ENCODE results near the gene CCDC88B. TPM values are rescaled to one million over a fixed set of nuclear protein-coding genes. Genes with fewer than 3 reads are reported as not detected.

CCDC88B gene
- total and polyA plus RNA-seq, 7 donors = 1.4 to 3.6 (median 2.6) TPM

GRCh38 chr11:64381350-64381749 lies 41.3 kb downstream of the CCDC88B start:
- whole genome bisulfite sequencing, 3 donors = 69 to 78% (median 76%) methylated on average over 6 of the region's 6 CpGs
- DNase-seq (no peak), ATAC-seq (no peak)
- H3K4me3 ChIP-seq = no peak overlapping the region
- H3K36me3 ChIP-seq (ENCODE audit: insufficient read depth in 1 of 2, low read depth in 1 of 2) = no peaks in the 10 kb centered on the region
- peaks cover 14% of the 10 kb centered on the region for H3K4me1 ChIP-seq
- H3K9me3 ChIP-seq = no peaks in the 10 kb centered on the region
- no peak overlapping the region for H3K27ac ChIP-seq
- intact Hi-C loops (cut with DNase I) = no loop called here
- TF ChIP-seq CTCF (IDR thresholded peaks at IDR 0.05) = no peak
- H3K27me3 ChIP-seq (ENCODE audit: insufficient read depth in 3 of 3, low read length in 2 of 3) = no peaks in the 10 kb centered on the region

DNA sequence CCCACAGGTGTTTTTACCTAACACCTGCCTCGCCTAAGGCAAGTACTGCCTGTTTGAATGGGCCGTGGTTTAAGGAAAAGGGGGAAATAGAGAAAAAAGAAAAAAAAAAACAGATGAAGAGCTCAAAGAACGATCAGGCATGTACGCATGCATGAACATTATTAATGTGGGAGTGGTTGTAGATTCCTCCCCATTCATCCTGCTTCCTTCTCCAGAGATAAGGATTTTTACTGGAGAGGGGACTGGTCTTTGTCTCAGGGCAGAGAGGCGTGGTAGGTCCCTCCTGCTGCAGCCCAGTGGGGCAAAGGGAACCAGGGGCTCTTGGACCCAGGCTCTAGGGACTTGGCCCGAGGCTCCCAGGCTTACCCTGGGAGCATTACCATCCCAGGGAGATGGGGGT lies 42.0 kb downstream of the CCDC88B start:
- DNase-seq (no peak), ATAC-seq (no peak)
- TF ChIP-seq CTCF (IDR thresholded peaks at IDR 0.05) = no peak
- H3K4me1 ChIP-seq = peaks cover 14% of the 10 kb centered on the region
- no peaks in the 10 kb centered on the region for H3K27me3 ChIP-seq (ENCODE audit: insufficient read depth in 3 of 3, low read length in 2 of 3)
- no peak overlapping the region for H3K27ac ChIP-seq
- WGBS, 3 donors = 83 to 93% (median 88%) methylated on average over 6 of the region's 6 CpGs
- no peak overlapping the region for H3K4me3 ChIP-seq
- H3K9me3 ChIP-seq = no peaks in the 10 kb centered on the region
- no peaks in the 10 kb centered on the region for H3K36me3 ChIP-seq (ENCODE audit: insufficient read depth in 1 of 2, low read depth in 1 of 2)
- intact Hi-C loops (cut with DNase I) = no loop called here

GRCh38 chr11:64382586-64382985 lies 42.6 kb downstream of the CCDC88B start:
- Histone ChIP-seq H3K36me3 (ENCODE audit: insufficient read depth in 1 of 2, low read depth in 1 of 2) (no peaks in the 10 kb centered on the region), H3K4me1 (peaks cover 14% of the 10 kb centered on the region), H3K27me3 (ENCODE audit: insufficient read depth in 3 of 3, low read length in 2 of 3) (no peaks in the 10 kb centered on the region), H3K4me3 (no peak overlapping the region), H3K9me3 (no peaks in the 10 kb centered on the region), H3K27ac (no peak overlapping the region)
- intact Hi-C loops (cut with DNase I) = no loop called here
- WGBS, 3 donors = 82 to 84% (median 83%) methylated on average over 8 of the region's 8 CpGs
- TF ChIP-seq CTCF (IDR thresholded peaks at IDR 0.05) = no peak
- DNase-seq = no peak
- ATAC-seq = no peak

- Histone ChIP-seq H3K36me3 (ENCODE audit: insufficient read depth in 1 of 2, low read depth in 1 of 2) (no peaks in the 10 kb centered on the region), H3K4me1 (peaks cover 9% of the 10 kb centered on the region), H3K9me3 (no peaks in the 10 kb centered on the region), H3K27me3 (ENCODE audit: insufficient read depth in 3 of 3, low read length in 2 of 3) (no peaks in the 10 kb centered on the region), H3K4me3 (no peak overlapping the region), H3K27ac (no peak overlapping the region)
- intact Hi-C loops (cut with DNase I) = no loop called here
- DNase-seq (no peak), ATAC-seq (no peak)
- TF ChIP-seq CTCF (IDR thresholded peaks at IDR 0.05) = no peak
- 50 to 97% (median 96%) methylated on average over 1 to 2 of the region's 2 CpGs for WGBS, 3 donors
These were observed 43.6 kb downstream of the CCDC88B start for GRCh38 chr11:64383580-64383979.

DNA sequence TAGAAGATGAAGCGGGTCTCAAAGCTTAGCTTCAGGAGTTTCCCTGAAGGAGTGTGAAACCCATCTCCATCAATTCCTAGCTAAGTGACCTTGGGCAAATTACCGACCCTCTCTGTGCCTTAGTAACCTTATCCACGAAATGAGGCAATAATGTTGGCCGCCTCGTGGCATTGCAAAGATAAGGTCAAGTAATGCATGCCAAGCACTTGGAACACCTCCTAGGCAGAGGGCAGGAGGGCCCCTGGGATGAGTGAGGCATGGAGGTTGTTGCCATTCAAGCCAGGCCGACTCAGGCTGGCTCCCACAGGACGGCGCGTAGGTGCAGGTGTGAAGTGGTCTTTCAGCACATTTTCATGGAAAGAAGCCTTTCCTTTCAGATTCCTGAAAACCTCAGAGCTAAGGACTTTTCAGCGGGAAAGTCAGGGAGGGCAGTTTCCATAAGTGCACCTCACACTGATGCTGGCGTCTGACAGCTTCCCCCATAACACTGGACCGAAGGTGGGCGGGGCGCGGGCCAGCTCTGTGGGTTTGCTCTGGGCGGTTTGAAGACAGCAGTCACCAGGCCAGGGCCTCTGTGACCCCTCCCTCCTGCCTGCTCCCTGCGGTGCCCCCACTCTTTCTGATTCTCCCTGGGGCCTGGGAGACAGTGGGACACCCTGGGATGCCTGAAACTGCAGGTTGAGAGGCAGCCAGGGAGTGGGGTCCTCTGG lies 44.2 kb downstream of the CCDC88B start:
- intact Hi-C loops (cut with DNase I) = no loop called here
- 53 to 61% (median 56%) methylated on average over 17 of the region's 17 CpGs for WGBS, 3 donors
- ATAC-seq (peak; percentile 31 to 73 (median 67)), DNase-seq (no peak)
- H3K9me3 ChIP-seq = no peaks in the 10 kb centered on the region
- H3K36me3 ChIP-seq (ENCODE audit: insufficient read depth in 1 of 2, low read depth in 1 of 2) = no peaks in the 10 kb centered on the region
- H3K4me3 ChIP-seq = no peak overlapping the region
- TF ChIP-seq CTCF (IDR thresholded peaks at IDR 0.05) = no peak
- no peak overlapping the region for H3K27ac ChIP-seq
- peaks cover 5% of the 10 kb centered on the region for H3K4me1 ChIP-seq
- H3K27me3 ChIP-seq (ENCODE audit: insufficient read depth in 3 of 3, low read length in 2 of 3) = no peaks in the 10 kb centered on the region

All from psoas muscle (tissue), 8 donors.